SH-SY5Y (cell line): Measurements from ENCODE around the gene ADARB1.

ENCODE experiments used
- GATA2 ChIP-seq: IDR thresholded peaks from 2 replicates; pipeline ENCODE4 v1.6.1; 2011; ENCODE audit warnings: mild to moderate bottlenecking, low read depth, low read length
- GATA3 ChIP-seq: IDR thresholded peaks from 2 replicates; pipeline ENCODE4 v1.6.1; 2011; ENCODE audit warnings: low read depth, mild to moderate bottlenecking, low read length, moderate library complexity

DNA sequence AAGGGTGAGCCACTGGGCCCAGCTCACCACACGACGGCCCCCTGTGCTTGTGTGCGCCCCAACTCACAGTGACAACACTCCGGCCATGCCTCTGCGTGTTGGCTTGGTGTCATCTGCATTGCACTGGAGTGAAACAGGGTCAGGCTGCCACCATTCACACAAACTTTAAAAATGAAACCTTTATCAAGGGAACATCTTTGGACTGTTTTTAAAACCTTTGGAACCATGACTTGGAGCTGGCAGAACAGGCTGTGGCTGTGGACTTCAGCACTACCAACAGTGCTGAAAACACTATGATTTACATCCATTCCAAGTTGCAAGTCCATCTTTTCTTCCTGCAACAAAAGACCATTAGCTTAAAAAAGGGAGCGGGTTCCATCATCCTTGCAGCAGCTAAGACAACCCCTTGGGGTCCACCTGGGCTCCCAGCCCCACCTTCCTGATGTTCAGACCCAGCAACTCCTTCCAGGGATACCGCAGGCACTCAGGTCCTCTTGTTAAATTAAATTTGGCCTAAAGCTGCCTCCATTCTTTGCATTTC, 187.7 kb downstream of the ADARB1 start:
- no peak for TF ChIP-seq GATA2
- TF ChIP-seq GATA3: no peak
